HG03575 (cell line): ENCODE measurements around the gene CFAP91.
"Not testable (repeated sequence)": the region's sequence is repeated elsewhere in the genome, so short reads cannot be mapped to it uniquely, and the experiment has no call there.

Experiments used
- ATAC-seq: cut with Tn5 transposase; IDR thresholded peaks from one replicate; pipeline ENCODE4 v1.9.1; 2021; ENCODE audit not compliant: unreplicated experiment, insufficient number of reproducible peaks, low FRiP score; ENCODE audit errors: extremely low read depth

Gene CFAP91

GRCh38 chr3:119676771-119677640 lies 25.8 kb upstream of the CFAP91 start, which contains the start of gene COX17:
Gene COX17, minus strand, starts transcription at chr3:119677406. Its CDS starts 96 bp downstream, at chr3:119677310.
- ATAC-seq, result peak; percentile 81

- no peak for ATAC-seq
These were observed 25.2 kb upstream of the CFAP91 start for GRCh38 chr3:119677641-119677934.

- not testable (repeated sequence) for ATAC-seq
These were observed 24.6 kb upstream of the CFAP91 start for GRCh38 chr3:119678209-119678608.

GRCh38 chr3:119679874-119680273 lies 22.9 kb upstream of the CFAP91 start:
- no peak for ATAC-seq

- ATAC-seq, result peak; percentile 24
These were observed 21.5 kb upstream of the CFAP91 start for GRCh38 chr3:119681279-119681678.

- ATAC-seq, result no peak
These were observed 19.4 kb upstream of the CFAP91 start for GRCh38 chr3:119683421-119683820.

GRCh38 chr3:119690043-119690656 lies 12.7 kb upstream of the CFAP91 start:
- ATAC-seq, result no peak

GRCh38 chr3:119695480-119695879 lies 7.3 kb upstream of the CFAP91 start:
- no peak for ATAC-seq

GRCh38 chr3:119697394-119697793 lies 5.4 kb upstream of the CFAP91 start:
- ATAC-seq, result no peak

GRCh38 chr3:119700269-119700919 lies 2.4 kb upstream of the CFAP91 start:
- no peak for ATAC-seq

- ATAC-seq, result no peak
These were observed 1.7 kb upstream of the CFAP91 start for GRCh38 chr3:119700920-119701734.

GRCh38 chr3:119703820-119704531 lies 1.2 kb downstream of the CFAP91 start:
- ATAC-seq, result no peak

- no peak for ATAC-seq
These were observed 12.3 kb downstream of the CFAP91 start for GRCh38 chr3:119715105-119715504.

- ATAC-seq, result no peak
These were observed 14.2 kb downstream of the CFAP91 start for GRCh38 chr3:119716998-119717397.

GRCh38 chr3:119717520-119717919 lies 14.7 kb downstream of the CFAP91 start:
- ATAC-seq, result no peak

GRCh38 chr3:119723022-119723421 lies 20.2 kb downstream of the CFAP91 start:
- ATAC-seq, result no peak

GRCh38 chr3:119726909-119727308 lies 24.1 kb downstream of the CFAP91 start:
- no peak for ATAC-seq

GRCh38 chr3:119729996-119730395 lies 27.2 kb downstream of the CFAP91 start:
- no peak for ATAC-seq
